NT2/D1 (cell line): Measurements from ENCODE around the gene CLIC6.

Experiments
- SUZ12 ChIP-seq: IDR thresholded peaks from 2 replicates; pipeline ENCODE4 v1.6.1; 2011; ENCODE audit not compliant: insufficient read length, insufficient read depth; ENCODE audit errors: extremely low read depth
- ZNF274 ChIP-seq: IDR thresholded peaks from 2 replicates; pipeline ENCODE4 v1.6.1; 2011; ENCODE audit warnings: mild to moderate bottlenecking, low read depth, low read length

DNA sequence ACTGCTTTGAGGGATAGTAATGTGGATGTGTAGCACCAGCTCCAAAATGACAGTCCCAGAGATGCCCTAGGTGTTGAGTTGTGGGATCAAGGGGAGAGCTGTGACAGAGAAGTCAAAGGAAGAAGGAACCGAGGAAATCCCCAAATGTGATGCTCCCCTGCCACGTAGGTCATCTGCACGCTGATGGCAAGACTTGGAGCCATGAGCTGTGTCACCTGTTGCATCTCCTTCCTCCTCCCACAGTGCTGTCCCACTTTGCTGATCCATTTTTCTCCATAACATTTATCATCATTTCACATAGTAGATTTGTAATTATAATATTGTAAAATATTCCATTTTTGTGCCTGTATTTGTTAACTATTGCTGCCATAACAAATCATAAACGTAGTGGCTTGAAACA lies 36.3 kb upstream of the CLIC6 start:
- TF ChIP-seq ZNF274 (no peak), SUZ12 (no peak)
